GM19240 (cell line): Measurements from ENCODE around the gene TRHDE.

ENCODE experiments used
- DNase-seq: peaks from one replicate; pipeline ENCODE4 v3.0.0; 2011; ENCODE audit warnings: low spot score; ENCODE audit not compliant: insufficient read length

The TRHDE gene

GRCh38 chr12:72434999-72435398 lies 162.8 kb downstream of the TRHDE start:
- DNase-seq, result no peak

- no peak for DNase-seq
Measured at GRCh38 chr12:72442217-72442616, 170.0 kb downstream of the TRHDE start.

- DNase-seq, result no peak
Measured at GRCh38 chr12:72444125-72444524, 172.0 kb downstream of the TRHDE start.

DNA sequence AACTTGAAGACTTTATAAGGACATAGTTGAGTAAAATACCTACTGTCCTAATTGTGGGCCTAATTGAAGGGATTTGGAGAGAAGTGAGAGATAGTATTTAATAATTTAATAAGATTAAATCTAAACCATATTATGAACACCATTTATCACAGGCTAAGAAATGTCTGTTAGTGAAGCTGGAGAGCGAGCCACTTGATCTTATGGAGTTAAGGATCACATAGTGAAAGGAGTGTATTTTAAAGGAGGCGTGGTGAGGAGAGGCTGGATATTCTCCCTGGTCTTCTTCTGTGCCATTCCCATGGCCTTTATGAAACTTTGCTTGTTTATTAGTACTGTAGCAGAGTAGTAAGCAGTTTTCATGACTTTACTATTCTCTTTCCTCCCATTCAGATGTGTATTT lies 172.4 kb downstream of the TRHDE start:
- DNase-seq, result no peak

DNA sequence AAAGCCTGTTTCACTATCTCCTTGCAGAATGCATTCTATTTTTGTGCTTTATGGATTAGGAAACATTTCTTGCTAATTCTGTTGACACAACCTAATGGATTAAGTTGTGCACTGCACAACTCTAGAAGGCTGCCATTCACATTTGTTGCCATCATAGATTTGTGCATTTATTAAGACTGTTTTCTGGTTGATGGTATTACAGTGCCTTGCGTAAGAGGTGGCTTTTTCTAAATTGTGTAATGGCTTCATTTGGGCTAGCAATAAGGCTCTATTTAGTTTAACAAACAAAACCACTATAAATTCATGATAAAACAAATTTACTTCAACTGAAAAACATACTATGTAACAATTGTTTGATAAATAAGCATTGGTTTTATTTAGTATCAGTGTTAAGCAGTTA lies 175.9 kb downstream of the TRHDE start:
- no peak for DNase-seq

DNA sequence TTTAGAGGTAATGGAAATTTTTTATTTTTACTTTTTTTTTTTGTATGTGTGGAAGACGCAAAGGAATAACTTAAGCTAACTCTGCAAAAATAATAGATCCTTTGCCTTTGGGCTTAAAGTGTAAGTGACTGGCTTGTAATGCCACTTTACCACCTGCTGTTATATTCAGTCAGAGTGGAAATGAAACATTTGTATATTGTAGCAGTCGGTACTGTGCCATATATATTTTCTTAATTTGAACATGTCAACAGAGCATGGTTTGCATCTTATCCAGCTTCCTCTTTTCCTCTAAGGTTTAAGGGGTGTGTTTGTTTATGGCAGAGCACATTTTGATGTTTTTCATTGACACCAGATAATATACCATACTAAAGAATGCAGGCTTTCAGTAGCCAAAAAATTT lies 176.6 kb downstream of the TRHDE start:
- no peak for DNase-seq

- no peak for DNase-seq
Measured at GRCh38 chr12:72453066-72453465, 180.9 kb downstream of the TRHDE start.

DNA sequence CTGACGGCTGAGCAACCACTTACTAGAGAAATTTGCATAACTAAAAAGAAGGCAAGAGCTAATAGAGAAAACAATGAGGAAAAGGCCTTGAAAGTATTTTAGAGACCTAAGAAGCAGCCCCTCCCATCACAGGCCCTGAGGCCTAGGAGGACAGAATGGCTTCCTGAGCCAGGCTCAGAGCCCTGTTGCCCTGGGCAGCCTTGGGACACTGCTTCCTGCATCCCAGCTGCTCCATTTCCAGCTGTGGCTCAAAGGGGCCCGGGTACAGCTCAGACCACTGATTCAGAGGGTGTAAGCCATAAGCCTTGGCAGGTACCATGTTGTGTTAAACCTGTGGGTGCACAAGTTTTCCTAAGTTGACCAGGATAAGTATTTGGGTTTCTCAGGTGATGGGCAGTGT lies 181.4 kb downstream of the TRHDE start:
- DNase-seq, result no peak

- no peak for DNase-seq
Measured at GRCh38 chr12:72464471-72464870, 192.3 kb downstream of the TRHDE start.

GRCh38 chr12:72465155-72465554 lies 193.0 kb downstream of the TRHDE start:
- no peak for DNase-seq

- DNase-seq, result no peak
Measured at GRCh38 chr12:72465940-72466630, 193.9 kb downstream of the TRHDE start.

- no peak for DNase-seq
Measured at GRCh38 chr12:72467985-72468384, 195.8 kb downstream of the TRHDE start.

DNA sequence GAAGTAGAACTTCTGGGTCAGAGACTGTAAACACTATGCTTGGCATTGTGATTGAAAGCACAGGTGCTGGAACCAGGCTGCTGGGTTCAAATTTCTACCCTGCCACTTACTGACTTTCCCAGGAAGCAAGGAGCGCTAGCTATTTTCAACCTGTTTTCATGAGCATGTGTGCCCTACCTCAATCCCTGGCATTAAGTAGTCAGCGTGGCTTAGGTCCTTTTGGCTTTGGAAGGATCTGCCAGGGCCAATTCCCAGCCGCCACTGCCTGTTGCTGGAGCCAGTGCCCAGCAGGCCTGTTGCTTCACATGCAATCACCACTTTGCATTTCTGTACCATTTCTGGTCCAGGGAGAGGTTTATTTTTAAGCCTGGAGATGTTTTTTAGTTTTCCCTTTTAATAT lies 196.3 kb downstream of the TRHDE start:
- DNase-seq, result no peak

DNA sequence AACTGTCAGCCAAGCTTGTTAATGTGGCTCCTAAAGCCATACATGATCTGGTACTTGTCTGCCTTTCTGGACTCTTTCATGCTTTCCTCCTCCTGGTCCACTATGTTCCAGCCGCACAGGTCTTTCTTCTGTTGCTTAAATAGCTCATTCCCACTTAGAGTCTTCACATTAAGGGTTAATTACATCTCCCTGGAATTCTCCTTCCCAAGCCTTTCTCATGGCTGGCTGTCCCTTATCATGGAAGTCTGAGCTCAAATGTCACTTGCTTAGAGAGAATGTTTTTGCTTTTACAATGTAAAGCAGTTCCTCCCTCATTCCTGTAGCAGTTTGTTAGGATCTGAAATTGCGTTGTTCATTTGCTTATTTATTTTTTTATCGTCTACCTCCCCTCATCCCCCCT lies 199.6 kb downstream of the TRHDE start:
- DNase-seq, result no peak

GRCh38 chr12:72472350-72472749 lies 200.2 kb downstream of the TRHDE start:
- no peak for DNase-seq

- DNase-seq, result no peak
Measured at GRCh38 chr12:72476301-72476700, 204.1 kb downstream of the TRHDE start.

- DNase-seq, result no peak
Measured at GRCh38 chr12:72485017-72485701, 213.0 kb downstream of the TRHDE start.

GRCh38 chr12:72491426-72491825 lies 219.3 kb downstream of the TRHDE start:
- no peak for DNase-seq

DNA sequence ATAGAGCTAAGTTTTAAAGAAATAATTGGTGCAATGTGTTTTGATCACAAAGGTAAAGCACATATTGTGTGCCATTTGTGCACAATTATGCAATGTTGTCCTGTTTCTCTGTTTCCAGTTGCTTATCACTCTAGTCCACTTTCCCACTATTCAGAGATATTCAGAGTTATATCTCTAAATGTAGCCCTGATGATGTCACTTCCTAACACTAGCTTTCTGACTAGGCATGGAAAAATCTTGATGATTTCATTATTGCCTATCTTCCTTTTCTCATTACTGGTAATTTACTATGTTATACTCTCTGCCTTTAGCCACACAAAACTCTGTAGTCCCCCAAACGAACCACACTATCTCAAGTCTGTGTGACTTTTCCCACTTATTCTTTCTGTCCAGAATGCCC lies 221.2 kb downstream of the TRHDE start:
- no peak for DNase-seq

DNA sequence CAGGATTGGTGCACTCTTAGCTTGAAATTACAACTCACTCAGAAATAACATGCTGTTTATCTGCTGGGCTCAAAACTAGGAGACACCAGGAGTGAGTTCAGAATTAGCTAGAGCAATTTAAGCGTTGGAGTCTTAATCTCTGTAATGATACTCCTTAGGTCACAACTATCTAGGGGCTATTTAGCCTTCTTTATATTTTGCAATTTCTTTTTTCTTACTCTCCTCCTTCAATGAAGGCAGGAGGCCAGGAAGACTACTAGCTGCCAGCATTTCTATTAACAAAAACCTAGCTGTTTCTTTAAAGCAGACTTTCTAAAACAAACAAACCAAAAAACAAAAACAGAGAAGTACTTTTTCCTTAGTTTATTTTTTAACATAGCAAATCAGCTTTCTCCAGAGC lies 226.2 kb downstream of the TRHDE start:
- no peak for DNase-seq

- no peak for DNase-seq
Measured at GRCh38 chr12:72499244-72499643, 227.1 kb downstream of the TRHDE start.

DNA sequence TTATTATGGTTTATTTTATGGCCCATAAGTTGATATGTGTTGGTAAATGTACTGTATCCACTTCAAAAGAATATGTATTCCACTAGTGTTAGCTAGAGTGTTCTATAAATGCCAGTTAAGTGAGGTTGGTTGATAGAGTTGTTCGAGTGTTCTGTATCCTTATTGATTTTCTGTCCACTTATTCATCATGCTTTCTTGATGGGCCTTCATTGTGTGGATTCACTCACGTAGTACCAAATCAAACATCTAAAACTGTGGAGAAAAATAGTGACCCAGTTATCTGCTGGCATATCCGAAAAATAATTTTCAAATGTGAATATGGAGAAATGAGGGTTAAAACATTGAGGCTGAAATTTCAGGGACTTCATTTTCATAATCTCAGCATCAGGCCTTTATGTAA lies 230.4 kb downstream of the TRHDE start:
- no peak for DNase-seq

GRCh38 chr12:72505227-72505626 lies 233.1 kb downstream of the TRHDE start:
- DNase-seq, result no peak
